NT2/D1 (cell line): Measurements from ENCODE around the gene UBD.

ENCODE experiments used
- YY1 ChIP-seq: IDR thresholded peaks from 2 replicates; pipeline ENCODE4 v1.6.1; 2011; ENCODE audit not compliant: insufficient read length, insufficient read depth
- ZNF274 ChIP-seq: IDR thresholded peaks from 2 replicates; pipeline ENCODE4 v1.6.1; 2011; ENCODE audit warnings: mild to moderate bottlenecking, low read depth, low read length

- TF ChIP-seq YY1 (no peak), ZNF274 (no peak)
These were observed 21.7 kb downstream of the UBD start for GRCh38 chr6:29537714-29538403.
